Panc1 (cell line): ENCODE results near the gene KANK2. TPM values are rescaled to one million over a fixed set of nuclear protein-coding genes. Genes with fewer than 3 reads are reported as not detected.

Source experiments
- total RNA-seq: library from RNA; stranded (reverse); gene quantifications from one replicate; pipeline ENCODE4 v1.2.1, GENCODE V29; 2021; ENCODE audit not compliant: unreplicated experiment

Gene KANK2
- total RNA-seq, 1 experiment from 2014 or later = 121 TPM

Other genes starting within 250 kb of the KANK2 start
- gene SMARCA4, start 236.5 kb downstream of the KANK2 start, total RNA-seq = 36.2 TPM
- 203 TPM for gene LDLR, start 108.1 kb downstream of the KANK2 start, total RNA-seq
- gene SPC24, start 41.8 kb downstream of the KANK2 start, total RNA-seq = 50.6 TPM
- not detected for gene ANGPTL8, start 42.1 kb upstream of the KANK2 start, total RNA-seq
- gene DOCK6, start 65.0 kb upstream of the KANK2 start, total RNA-seq = 19.4 TPM
- gene TSPAN16, start 98.6 kb upstream of the KANK2 start, total RNA-seq = not detected
- 46.6 TPM for gene RAB3D, start 142.1 kb upstream of the KANK2 start, total RNA-seq
- gene TMEM205, start 148.7 kb upstream of the KANK2 start, total RNA-seq = 133 TPM
- gene CCDC159, start 149.0 kb upstream of the KANK2 start, total RNA-seq = 46.6 TPM
- 43.3 TPM for gene PLPPR2, start 157.9 kb upstream of the KANK2 start, total RNA-seq
- 3.1 TPM for gene SWSAP1, start 177.1 kb upstream of the KANK2 start, total RNA-seq
- 16.4 TPM for gene EPOR, start 186.8 kb upstream of the KANK2 start, total RNA-seq
- 22.6 TPM for gene RGL3, start 221.8 kb upstream of the KANK2 start, total RNA-seq
- gene ODAD3, start 237.6 kb upstream of the KANK2 start, total RNA-seq = 1.9 TPM
- 399 TPM for gene PRKCSH, start 238.1 kb upstream of the KANK2 start, total RNA-seq